ENCODE data around the gene XPNPEP1.

Gene XPNPEP1

GRCh38 chr10:109887243-109887642 lies 36.1 kb downstream of the XPNPEP1 start:
- TF ChIP-seq CTCF (conservative IDR thresholded peaks at IDR 0.05; ENCODE audit: low read depth, low read length): no peak
- peak; percentile 63 for DNase-seq (ENCODE audit: low read depth)
- H3K4me3 ChIP-seq (ENCODE audit: low read depth, low read length): no peak overlapping the region

- no peak for TF ChIP-seq CTCF (conservative IDR thresholded peaks at IDR 0.05; ENCODE audit: low read depth, low read length)
- DNase-seq (ENCODE audit: low read depth): no peak
These were observed 36.5 kb downstream of the XPNPEP1 start for GRCh38 chr10:109886781-109887140.

GRCh38 chr10:109886037-109886780 lies 37.1 kb downstream of the XPNPEP1 start:
- no peak for DNase-seq (ENCODE audit: low read depth)
- no peak for TF ChIP-seq CTCF (conservative IDR thresholded peaks at IDR 0.05; ENCODE audit: low read depth, low read length)
- H3K4me3 ChIP-seq (ENCODE audit: low read depth, low read length): no peak overlapping the region

More at GRCh38 chr10:109886781-109887140, 36.5 kb downstream of the XPNPEP1 start:
- no peak overlapping the region for H3K4me3 ChIP-seq (ENCODE audit: low read depth, low read length)

- peak overlapping the region; percentile 23 for H3K4me3 ChIP-seq (ENCODE audit: low read depth, low read length)
- DNase-seq (ENCODE audit: low read depth): peak; percentile 96
- peak; percentile 95 for TF ChIP-seq CTCF (conservative IDR thresholded peaks at IDR 0.05; ENCODE audit: low read depth, low read length)
These were observed 39.2 kb downstream of the XPNPEP1 start for GRCh38 chr10:109883859-109884771.

GRCh38 chr10:109882251-109883057 lies 40.9 kb downstream of the XPNPEP1 start:
- no peak for TF ChIP-seq CTCF (conservative IDR thresholded peaks at IDR 0.05; ENCODE audit: low read depth, low read length)
- H3K4me3 ChIP-seq (ENCODE audit: low read depth, low read length): no peak overlapping the region
- DNase-seq (ENCODE audit: low read depth): no peak

GRCh38 chr10:109881769-109882057 lies 41.6 kb downstream of the XPNPEP1 start:
- no peak overlapping the region for H3K4me3 ChIP-seq (ENCODE audit: low read depth, low read length)
- no peak for DNase-seq (ENCODE audit: low read depth)
- no peak for TF ChIP-seq CTCF (conservative IDR thresholded peaks at IDR 0.05; ENCODE audit: low read depth, low read length)

Measured in choroid plexus epithelial cell (primary cell).